ENCODE results near the gene EMC9. TPM values are rescaled to one million over a fixed set of nuclear protein-coding genes. Genes with fewer than 3 reads are reported as not detected.
A peak's percentile ranks its signal among the peaks of the same experiment; 100 is the strongest.

The EMC9 gene
- total RNA-seq, 2 experiments from 2014 or later = 39.1 to 40.1 TPM

DNA sequence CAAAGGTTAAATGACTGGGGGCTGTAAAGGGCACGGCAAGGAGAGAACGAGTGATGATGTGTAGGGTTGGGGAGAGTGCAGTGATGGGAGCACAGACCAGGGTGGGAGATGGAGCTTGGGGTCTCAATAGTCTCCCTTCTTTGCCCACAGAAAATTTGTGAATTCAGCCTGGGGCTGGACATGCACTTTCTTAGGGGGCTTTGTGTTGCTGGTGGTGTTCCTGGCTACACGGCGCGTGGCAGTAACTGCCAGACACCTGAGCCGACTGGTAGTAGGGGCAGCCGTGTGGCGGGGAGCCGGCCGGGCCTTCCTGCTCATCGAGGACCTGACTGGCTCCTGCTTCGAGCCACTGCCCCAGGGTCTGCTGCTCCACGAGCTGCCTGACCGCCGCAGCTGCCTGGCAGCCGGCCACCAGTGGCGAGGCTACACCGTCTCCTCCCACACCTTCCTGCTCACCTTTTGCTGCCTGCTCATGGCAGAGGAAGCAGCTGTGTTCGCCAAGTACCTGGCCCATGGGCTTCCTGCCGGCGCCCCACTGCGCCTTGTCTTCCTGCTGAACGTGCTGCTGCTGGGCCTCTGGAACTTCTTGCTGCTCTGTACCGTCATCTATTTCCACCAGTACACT lies 9.2 kb downstream of the EMC9 start:
- Mint-ChIP-seq H3K27ac (peak overlapping the region; percentile 89), H3K27me3 (no peaks in the 10 kb centered on the region), H3K36me3 (peaks cover 10% of the 10 kb centered on the region), H3K9me3 (no peaks in the 10 kb centered on the region), H3K4me1 (peaks cover 31% of the 10 kb centered on the region), H3K4me3 (peak overlapping the region; percentile 22)
- DNase-seq = peak; percentile 43

DNA sequence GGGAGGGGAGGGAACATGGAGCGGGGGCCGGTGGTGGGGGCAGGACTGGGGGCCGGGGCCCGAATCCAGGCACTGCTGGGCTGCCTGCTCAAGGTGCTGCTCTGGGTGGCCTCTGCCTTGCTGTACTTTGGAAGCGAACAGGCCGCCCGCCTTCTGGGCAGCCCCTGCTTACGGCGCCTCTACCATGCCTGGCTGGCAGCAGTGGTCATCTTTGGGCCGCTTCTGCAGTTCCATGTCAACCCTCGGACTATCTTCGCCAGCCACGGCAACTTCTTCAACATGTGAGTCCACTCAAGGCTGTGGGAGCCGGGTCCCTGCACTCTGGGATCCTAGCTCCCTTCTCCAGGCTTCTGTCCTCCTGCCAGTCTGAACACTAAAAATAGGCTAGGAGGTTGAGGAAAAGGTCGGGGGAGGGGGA lies 9.8 kb downstream of the EMC9 start:
- H3K36me3 Mint-ChIP-seq = peaks cover 4% of the 10 kb centered on the region
- H3K27ac Mint-ChIP-seq = peak overlapping the region; percentile 89
- no peak overlapping the region for H3K4me3 Mint-ChIP-seq
- H3K9me3 Mint-ChIP-seq = no peaks in the 10 kb centered on the region
- H3K4me1 Mint-ChIP-seq = peaks cover 26% of the 10 kb centered on the region
- H3K27me3 Mint-ChIP-seq = no peaks in the 10 kb centered on the region
- no peak for DNase-seq

DNA sequence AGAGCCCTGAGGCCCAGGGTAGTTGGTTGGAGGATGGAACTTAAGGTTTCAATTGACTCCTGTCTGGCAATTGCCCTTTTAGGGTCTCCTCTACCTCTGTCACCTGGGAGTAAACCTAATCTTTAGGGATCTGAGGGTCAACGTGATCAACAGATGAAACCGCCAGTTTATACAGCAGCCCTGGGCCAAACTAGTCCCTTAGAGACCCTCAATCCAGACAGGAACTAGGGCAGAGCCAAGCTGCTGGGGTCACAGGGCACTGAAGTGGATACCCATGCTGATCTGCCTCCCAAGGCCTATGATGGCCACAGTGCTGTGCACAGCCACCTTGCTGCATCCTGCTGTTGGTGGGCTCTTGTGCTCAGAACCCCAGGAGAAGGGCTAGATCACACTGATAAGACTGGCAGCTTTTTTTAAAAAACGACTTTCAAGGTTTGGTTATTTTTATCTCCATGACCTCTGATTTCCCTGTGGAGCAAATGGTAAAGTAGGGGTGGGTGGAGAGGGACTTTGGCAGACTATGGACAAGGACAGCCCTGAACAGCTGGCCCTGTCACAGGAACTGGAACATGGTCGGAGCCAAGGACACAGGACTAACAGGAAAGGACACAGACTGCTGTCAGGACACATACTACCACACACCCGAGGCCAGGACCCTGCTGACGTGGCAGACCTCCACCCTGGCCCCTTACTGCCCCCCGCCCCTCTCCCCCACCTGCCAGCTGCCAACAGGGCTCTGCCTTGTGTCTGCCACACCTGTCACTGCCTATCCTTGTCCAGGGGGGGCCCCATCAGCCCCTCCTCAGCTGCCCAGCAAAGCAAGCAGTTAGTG lies 10.5 kb downstream of the EMC9 start:
- Mint-ChIP-seq H3K4me3 (no peak overlapping the region), H3K27me3 (no peaks in the 10 kb centered on the region), H3K9me3 (no peaks in the 10 kb centered on the region), H3K27ac (peak overlapping the region; percentile 60), H3K36me3 (peaks cover 2% of the 10 kb centered on the region), H3K4me1 (peaks cover 26% of the 10 kb centered on the region)
- no peak for DNase-seq

DNA sequence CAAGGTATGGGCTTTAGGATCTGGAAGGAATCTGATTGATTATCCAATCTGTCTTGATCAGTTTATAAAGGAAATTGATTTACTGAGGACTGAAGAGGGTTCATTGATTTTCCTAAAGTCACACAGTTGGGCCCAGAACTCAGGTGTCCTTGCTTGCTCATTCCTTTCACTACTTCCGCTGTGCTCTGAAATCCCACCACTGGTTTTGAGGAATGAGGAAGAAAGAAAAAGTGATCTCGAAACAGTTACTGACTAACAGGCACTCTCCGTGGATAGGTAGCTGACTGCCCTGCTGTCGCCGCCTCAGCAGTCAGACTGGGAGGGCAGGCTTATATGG lies 11.0 kb downstream of the EMC9 start, which contains the start of gene FITM1:
TSS of gene FITM1 (plus strand) at position 280 of the 337 bp plus-strand sequence. CDS start 905 bp downstream, outside the sequence.
- no peak for DNase-seq
- H3K27me3 Mint-ChIP-seq = no peaks in the 10 kb centered on the region
- H3K9me3 Mint-ChIP-seq = no peaks in the 10 kb centered on the region
- peaks cover 24% of the 10 kb centered on the region for H3K4me1 Mint-ChIP-seq
- no peak within 1 kb of the TSS for H3K4me3 Mint-ChIP-seq
- H3K27ac Mint-ChIP-seq = peak within 1 kb of the TSS; percentile 60
- peaks cover 2% of the 10 kb centered on the region for H3K36me3 Mint-ChIP-seq

DNA sequence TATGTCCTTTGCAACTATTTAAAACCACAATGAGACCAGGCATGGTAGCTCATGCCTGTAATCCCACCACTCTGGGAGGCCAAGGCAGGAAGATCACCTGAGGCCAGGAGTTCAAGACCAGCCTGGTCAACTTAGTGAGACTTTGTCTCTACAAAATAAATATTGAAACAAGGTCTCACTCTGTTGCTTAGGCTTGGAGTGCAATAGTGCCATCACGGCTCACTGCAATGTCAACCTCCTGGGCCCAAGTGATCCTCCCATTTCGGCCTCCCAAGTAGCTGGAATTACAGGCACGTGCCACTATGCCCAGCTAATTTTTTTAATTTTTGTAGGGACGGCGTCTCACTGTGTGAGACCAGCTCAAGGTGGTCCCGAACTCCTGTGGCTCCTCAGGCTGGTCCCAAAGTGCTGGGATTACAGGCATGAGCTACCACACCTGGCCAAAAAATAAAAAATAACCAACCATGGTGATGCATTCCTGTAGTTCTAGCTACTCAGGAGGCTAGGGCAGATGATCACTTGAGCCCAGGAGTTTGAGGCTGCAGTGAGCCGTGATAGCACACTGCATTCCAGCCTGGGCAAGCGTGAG lies 11.9 kb downstream of the EMC9 start:
- Mint-ChIP-seq H3K36me3 (peaks cover 2% of the 10 kb centered on the region), H3K4me3 (no peak overlapping the region), H3K27ac (no peak overlapping the region), H3K27me3 (no peaks in the 10 kb centered on the region), H3K9me3 (no peaks in the 10 kb centered on the region), H3K4me1 (peaks cover 19% of the 10 kb centered on the region)
- DNase-seq = no peak

DNA sequence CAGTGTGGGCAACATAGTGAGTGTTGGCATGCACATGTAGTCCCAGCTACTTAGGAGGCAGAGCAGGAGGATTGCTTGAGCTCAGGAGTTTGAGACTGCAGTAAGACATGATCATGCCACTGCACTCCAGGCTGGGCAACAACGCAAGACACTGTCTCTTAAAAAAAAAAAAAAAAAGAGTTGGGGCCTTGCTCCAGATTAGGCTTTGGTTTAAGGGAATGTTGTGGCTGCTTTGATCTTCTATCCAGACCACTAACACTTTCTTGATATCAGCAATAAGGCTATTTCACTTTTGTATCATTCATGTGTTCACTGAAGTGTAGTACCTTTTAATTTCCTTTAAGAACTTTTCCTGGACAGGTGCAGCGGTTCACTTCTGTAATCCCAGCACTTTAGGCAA lies 13.7 kb downstream of the EMC9 start:
- Mint-ChIP-seq H3K36me3 (peaks cover 2% of the 10 kb centered on the region), H3K9me3 (no peaks in the 10 kb centered on the region), H3K4me3 (no peak overlapping the region), H3K27me3 (no peaks in the 10 kb centered on the region), H3K27ac (no peak overlapping the region), H3K4me1 (peaks cover 14% of the 10 kb centered on the region)
- no peak for DNase-seq

DNA sequence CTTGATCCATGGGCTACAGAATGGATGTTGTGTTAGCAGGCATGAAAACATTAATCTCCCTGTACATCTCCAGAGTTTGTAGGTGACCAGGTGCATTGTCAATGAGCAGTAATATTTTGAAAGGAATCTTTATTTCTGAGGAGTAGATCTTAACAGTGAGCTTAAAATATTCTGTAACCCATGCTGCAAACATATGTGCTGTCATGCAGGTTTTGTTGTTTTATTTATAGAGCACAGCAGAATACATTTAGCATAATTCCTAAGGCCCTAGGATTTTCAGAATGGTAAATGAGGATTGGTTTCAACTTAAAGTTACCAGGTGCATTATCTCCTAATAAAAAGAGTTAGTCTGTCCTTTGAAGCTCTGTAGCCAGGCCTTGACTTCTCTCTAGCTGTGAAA lies 14.5 kb downstream of the EMC9 start:
- Mint-ChIP-seq H3K27ac (no peak overlapping the region), H3K4me3 (no peak overlapping the region), H3K4me1 (peaks cover 6% of the 10 kb centered on the region), H3K36me3 (peaks cover 2% of the 10 kb centered on the region), H3K9me3 (no peaks in the 10 kb centered on the region), H3K27me3 (no peaks in the 10 kb centered on the region)
- DNase-seq = no peak

DNA sequence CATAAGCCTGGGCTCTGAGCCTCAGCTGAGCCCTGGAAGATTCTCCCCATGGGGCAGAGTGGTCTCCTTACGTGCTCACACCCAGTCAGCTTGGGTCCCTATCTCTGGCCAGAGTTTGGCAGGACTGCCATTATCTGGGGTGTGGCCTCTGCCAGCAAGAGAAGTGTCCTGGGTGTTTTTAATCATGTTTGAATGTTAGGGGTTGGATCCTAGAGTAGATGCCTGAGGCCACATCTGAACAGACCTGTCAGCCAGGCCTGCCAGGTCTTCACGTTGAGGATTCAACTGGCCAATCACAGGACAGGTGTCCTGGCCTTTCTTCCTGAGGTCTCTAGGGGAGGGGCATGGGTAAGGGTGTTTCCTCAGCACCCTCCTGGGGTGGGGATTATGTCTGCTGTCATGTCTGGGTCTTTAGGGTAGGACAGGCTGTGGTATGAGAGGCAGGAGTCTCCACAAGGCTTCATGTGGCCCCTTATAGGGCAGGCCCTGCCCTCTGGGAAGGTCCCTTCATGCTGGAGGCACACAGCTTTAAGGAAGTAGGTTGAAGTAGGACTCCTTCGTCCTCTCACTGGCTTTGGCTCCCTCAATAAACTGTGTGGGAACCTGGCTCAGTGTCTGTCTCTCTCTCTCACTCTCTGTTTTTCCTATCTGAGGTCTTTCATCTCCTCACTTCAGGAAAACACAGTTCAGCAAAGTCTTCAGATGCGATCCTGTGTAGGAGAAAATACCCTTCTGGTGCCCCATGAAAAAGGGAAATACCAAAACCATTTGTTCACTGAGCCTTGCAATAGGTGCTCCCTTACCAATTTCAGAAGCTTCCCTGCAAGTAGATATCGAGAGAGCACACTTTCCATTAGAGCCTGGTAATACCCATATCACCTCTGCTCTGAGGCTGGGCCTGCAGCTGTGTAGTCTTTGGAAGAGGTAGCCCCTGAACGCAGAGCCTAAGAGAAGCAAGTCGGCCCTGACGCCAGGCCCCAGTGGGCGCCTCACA lies 17.7 kb downstream of the EMC9 start:
- Mint-ChIP-seq H3K4me1 (peaks cover 7% of the 10 kb centered on the region), H3K27ac (peak overlapping the region; percentile 19), H3K27me3 (no peaks in the 10 kb centered on the region), H3K36me3 (peaks cover 2% of the 10 kb centered on the region), H3K9me3 (no peaks in the 10 kb centered on the region), H3K4me3 (no peak overlapping the region)
- DNase-seq = no peak

DNA sequence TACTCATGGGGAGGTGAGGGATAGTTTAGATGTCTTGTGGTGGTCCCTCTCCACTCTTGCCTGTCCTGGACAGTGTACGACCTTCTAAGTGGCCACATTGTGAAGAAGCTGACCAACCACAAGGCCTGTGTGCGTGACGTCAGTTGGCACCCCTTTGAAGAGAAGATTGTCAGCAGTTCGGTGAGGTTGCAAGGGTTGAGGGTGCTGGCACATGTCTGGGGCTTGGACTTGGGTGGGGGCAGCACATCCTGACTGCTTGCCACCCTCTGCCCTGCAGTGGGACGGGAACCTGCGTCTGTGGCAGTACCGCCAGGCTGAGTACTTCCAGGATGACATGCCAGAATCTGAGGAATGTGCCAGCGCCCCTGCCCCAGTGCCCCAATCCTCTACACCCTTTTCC lies 18.5 kb downstream of the EMC9 start:
- no peaks in the 10 kb centered on the region for H3K9me3 Mint-ChIP-seq
- DNase-seq = no peak
- no peak overlapping the region for H3K4me3 Mint-ChIP-seq
- H3K4me1 Mint-ChIP-seq = peaks cover 3% of the 10 kb centered on the region
- no peaks in the 10 kb centered on the region for H3K27me3 Mint-ChIP-seq
- H3K27ac Mint-ChIP-seq = no peak overlapping the region
- H3K36me3 Mint-ChIP-seq = peaks cover 5% of the 10 kb centered on the region

DNA sequence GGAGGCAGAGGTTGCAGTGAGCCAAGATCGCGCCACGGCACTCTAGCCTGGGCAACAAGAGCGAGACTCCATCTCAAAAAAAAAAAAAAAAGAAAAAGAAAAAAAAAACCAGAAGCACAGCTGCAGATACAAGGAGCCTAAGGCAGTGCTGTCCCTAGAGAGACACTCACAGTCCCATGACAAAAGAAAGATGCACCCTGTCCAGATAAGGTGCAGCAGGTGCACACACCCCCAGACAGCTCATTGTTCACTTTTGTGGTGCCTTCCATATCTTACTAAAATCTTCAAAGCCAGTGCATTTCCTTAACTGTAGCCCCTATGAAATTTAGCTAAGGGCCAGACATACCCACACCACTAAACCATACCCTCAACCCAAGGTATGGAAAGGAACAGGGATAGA lies 19.0 kb downstream of the EMC9 start:
- Mint-ChIP-seq H3K4me3 (no peak overlapping the region), H3K27me3 (no peaks in the 10 kb centered on the region), H3K9me3 (no peaks in the 10 kb centered on the region), H3K27ac (no peak overlapping the region), H3K4me1 (peaks cover 7% of the 10 kb centered on the region), H3K36me3 (peaks cover 6% of the 10 kb centered on the region)
- no peak for DNase-seq

DNA sequence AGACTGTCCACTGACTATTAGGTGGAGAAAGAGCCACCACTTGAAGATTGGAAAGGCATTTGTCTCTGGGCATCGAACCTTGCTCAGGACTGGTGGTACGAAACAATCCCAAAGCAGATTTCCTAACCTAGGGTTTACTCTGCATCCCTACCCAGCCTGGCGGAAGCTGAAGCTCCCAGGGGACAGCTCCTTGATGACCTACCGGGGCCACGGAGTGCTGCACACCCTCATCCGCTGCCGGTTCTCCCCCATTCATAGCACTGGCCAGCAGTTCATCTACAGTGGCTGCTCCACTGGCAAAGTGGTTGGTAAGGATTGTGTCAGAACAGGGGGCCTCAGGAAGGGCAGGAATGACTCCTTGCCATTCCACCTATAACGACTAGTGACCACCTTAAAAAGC lies 20.2 kb downstream of the EMC9 start:
- no peaks in the 10 kb centered on the region for H3K9me3 Mint-ChIP-seq
- no peak for DNase-seq
- H3K27me3 Mint-ChIP-seq = no peaks in the 10 kb centered on the region
- no peak overlapping the region for H3K4me3 Mint-ChIP-seq
- H3K36me3 Mint-ChIP-seq = peaks cover 9% of the 10 kb centered on the region
- peaks cover 13% of the 10 kb centered on the region for H3K4me1 Mint-ChIP-seq
- H3K27ac Mint-ChIP-seq = no peak overlapping the region

DNA sequence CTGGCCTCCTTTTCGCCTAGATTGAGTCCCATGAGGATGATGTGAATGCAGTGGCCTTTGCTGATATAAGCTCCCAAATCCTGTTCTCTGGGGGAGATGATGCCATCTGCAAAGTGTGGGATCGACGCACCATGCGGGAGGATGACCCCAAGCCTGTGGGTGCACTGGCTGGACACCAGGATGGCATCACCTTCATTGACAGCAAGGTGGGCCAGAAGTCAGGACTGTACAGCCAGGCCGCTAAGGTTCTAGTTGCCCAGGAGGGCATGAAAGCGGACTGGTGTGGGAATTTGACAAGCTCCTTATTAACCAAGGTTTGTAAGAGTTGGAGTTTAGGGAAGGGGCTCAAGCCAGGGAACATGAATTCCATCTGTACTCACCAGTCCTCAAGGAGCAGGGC lies 21.7 kb downstream of the EMC9 start:
- Mint-ChIP-seq H3K9me3 (no peaks in the 10 kb centered on the region), H3K36me3 (peaks cover 14% of the 10 kb centered on the region), H3K4me3 (no peak overlapping the region), H3K27me3 (no peaks in the 10 kb centered on the region), H3K4me1 (peaks cover 20% of the 10 kb centered on the region), H3K27ac (no peak overlapping the region)
- no peak for DNase-seq

DNA sequence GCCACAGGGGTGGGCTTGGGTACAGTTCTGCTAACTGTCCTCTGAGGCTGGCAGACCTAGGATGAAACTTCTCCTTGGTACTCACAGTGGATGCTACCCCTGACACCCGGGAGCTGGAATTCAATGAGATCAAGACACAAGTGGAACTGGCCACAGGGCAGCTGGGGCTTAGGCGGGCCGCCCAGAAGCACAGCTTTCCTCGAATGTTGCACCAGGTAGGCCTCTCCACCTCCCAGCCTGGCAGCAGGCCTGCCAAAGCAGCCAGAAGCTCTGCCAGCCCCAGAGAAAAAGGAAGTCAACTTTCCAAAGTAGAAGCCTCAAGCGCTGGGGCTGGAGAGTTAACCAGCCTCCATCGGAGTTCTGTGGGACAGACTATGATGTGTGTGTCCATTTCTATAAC lies 24.2 kb downstream of the EMC9 start:
- no peaks in the 10 kb centered on the region for H3K9me3 Mint-ChIP-seq
- H3K4me3 Mint-ChIP-seq = no peak overlapping the region
- H3K27me3 Mint-ChIP-seq = no peaks in the 10 kb centered on the region
- H3K36me3 Mint-ChIP-seq = peaks cover 16% of the 10 kb centered on the region
- H3K27ac Mint-ChIP-seq = no peak overlapping the region
- DNase-seq = no peak
- H3K4me1 Mint-ChIP-seq = peaks cover 20% of the 10 kb centered on the region

DNA sequence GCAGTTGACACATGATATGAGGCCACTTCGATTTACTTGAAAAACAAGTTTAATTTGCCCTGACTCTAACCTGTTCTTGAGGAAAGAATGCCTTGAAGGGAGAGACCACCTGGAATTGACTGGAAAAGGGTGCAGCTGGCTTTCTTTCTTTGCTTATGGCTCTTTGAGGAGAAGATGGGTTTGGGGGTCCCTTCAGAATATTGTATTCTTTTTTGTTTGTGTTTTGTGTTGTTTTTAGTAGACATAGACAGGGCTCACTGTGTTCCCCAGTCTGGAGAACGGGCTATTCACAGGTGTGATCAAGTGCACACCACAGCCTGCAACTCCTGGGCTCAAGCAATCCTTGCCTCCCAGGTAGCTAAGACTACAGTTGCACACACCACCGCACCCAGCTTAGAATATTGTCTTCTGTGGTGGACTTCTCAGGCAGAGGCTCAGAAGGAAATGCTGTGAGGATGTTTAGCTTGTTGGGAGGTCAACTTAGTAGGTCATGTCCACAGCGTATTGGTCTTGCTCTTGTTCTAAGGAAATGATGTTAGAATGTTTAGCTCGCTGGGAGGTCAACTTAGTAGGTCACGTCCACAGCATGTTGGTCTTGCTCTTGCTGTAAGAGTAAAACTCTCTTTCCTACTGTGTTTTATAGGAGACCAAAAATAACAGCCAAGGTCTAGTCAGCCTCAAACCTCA lies 25.1 kb downstream of the EMC9 start:
- peaks cover 17% of the 10 kb centered on the region for H3K36me3 Mint-ChIP-seq
- DNase-seq = no peak
- no peaks in the 10 kb centered on the region for H3K27me3 Mint-ChIP-seq
- H3K9me3 Mint-ChIP-seq = no peaks in the 10 kb centered on the region
- H3K4me3 Mint-ChIP-seq = peak overlapping the region; percentile 95
- H3K4me1 Mint-ChIP-seq = peaks cover 20% of the 10 kb centered on the region
- H3K27ac Mint-ChIP-seq = peak overlapping the region; percentile 99

Data from activated naive CD8-positive, alpha-beta T cell treated with anti-CD3 and anti-CD28 coated beads for 36 hours (primary cell).